Measurements from ENCODE around the gene TMED4.
"Not testable (repeated sequence)": the region's sequence is repeated elsewhere in the genome, so short reads cannot be mapped to it uniquely, and the experiment has no call there.

Gene TMED4

DNA sequence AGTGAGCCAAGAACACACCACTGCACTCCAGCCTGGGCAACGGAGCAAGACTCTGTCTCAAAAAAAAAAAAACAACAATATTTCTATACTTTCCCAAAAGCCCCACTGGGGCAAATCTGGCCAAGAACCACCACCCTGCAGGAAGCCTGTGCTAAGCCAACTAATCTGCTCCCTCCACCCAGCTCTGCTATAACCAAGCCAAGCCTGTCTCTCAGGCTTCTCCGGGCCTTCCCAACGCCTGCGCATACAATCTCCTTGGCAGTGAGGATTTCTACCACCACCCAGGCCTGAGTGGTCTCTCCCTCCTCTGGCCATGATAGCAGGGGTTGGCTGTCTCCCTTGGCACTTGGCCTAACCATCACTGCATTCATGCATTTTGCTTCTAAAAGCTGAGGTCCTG is 22.5 kb downstream of the TMED4 start:
- Histone ChIP-seq H3K4me2 (ENCODE audit: low read length) (no peak overlapping the region), H3K9me3 (ENCODE audit: insufficient read depth, low read length) (no peaks in the 10 kb centered on the region), H3K4me1 (ENCODE audit: low read length) (no peaks in the 10 kb centered on the region), H3K27ac (ENCODE audit: low read length) (no peak overlapping the region), H3K9ac (ENCODE audit: low read length) (no peak overlapping the region), H4K20me1 (ENCODE audit: insufficient read depth, low read length) (peaks cover 1% of the 10 kb centered on the region; the same call in 1 of the 2 replicates), H2AFZ (ENCODE audit: low read depth, low read length) (no peak overlapping the region), H3K27me3 (ENCODE audit: low read depth, low read length) (no peaks in the 10 kb centered on the region), H3K4me3 (ENCODE audit: low read length) (no peak overlapping the region), H3K79me2 (ENCODE audit: low read length) (no peaks in the 10 kb centered on the region), H3K36me3 (replicated peaks; ENCODE audit: low read depth, low read length) (peaks cover 10% of the 10 kb centered on the region)
- TF ChIP-seq, protein P1, sequence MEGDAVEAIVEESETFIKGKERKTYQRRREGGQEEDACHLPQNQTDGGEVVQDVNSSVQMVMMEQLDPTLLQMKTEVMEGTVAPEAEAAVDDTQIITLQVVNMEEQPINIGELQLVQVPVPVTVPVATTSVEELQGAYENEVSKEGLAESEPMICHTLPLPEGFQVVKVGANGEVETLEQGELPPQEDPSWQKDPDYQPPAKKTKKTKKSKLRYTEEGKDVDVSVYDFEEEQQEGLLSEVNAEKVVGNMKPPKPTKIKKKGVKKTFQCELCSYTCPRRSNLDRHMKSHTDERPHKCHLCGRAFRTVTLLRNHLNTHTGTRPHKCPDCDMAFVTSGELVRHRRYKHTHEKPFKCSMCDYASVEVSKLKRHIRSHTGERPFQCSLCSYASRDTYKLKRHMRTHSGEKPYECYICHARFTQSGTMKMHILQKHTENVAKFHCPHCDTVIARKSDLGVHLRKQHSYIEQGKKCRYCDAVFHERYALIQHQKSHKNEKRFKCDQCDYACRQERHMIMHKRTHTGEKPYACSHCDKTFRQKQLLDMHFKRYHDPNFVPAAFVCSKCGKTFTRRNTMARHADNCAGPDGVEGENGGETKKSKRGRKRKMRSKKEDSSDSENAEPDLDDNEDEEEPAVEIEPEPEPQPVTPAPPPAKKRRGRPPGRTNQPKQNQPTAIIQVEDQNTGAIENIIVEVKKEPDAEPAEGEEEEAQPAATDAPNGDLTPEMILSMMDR (IDR thresholded peaks at IDR 0.05; ENCODE audit: low read depth, low read length) = no peak
- no peak for TF ChIP-seq EZH2phosphoT487 (IDR thresholded peaks at IDR 0.05; ENCODE audit: low read depth)

DNA sequence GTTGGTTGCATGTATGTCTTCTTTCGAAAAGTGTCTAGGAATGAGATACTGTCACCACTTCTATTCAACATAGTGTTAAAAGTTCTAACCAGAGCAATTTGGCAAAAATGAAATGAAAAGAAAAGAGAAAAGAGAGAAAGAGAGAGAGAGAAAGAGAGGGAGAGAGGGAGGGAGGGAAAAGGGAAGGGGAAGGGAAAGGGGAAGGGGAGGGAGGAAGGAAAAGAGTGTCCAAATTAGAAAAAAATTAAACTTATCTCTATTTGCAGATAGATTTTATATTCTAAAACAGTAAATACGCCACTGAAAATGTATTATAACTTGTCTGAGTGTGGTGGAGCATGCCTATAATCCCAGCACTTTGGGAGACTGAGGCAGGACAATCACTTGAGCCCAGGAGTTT is 24.5 kb downstream of the TMED4 start:
- no peak overlapping the region for H2AFZ ChIP-seq (ENCODE audit: low read depth, low read length)
- no peaks in the 10 kb centered on the region for H3K9me3 ChIP-seq (ENCODE audit: insufficient read depth, low read length)
- no peaks in the 10 kb centered on the region for H3K27me3 ChIP-seq (ENCODE audit: low read depth, low read length)
- H3K4me2 ChIP-seq (ENCODE audit: low read length) = no peak overlapping the region
- no peaks in the 10 kb centered on the region for H3K4me1 ChIP-seq (ENCODE audit: low read length)
- no peak overlapping the region for H3K4me3 ChIP-seq (ENCODE audit: low read length)
- H3K27ac ChIP-seq (ENCODE audit: low read length) = no peak overlapping the region
- TF ChIP-seq EZH2phosphoT487 (IDR thresholded peaks at IDR 0.05; ENCODE audit: low read depth) = no peak
- TF ChIP-seq, protein P1 (IDR thresholded peaks at IDR 0.05; ENCODE audit: low read depth, low read length) = no peak
- no peaks in the 10 kb centered on the region for H3K36me3 ChIP-seq (replicated peaks; ENCODE audit: low read depth, low read length)
- no peaks in the 10 kb centered on the region for H3K79me2 ChIP-seq (ENCODE audit: low read length)
- H4K20me1 ChIP-seq (ENCODE audit: insufficient read depth, low read length) = no peaks in the 10 kb centered on the region; the same call in 1 of the 2 replicates
- no peak overlapping the region for H3K9ac ChIP-seq (ENCODE audit: low read length)

DNA sequence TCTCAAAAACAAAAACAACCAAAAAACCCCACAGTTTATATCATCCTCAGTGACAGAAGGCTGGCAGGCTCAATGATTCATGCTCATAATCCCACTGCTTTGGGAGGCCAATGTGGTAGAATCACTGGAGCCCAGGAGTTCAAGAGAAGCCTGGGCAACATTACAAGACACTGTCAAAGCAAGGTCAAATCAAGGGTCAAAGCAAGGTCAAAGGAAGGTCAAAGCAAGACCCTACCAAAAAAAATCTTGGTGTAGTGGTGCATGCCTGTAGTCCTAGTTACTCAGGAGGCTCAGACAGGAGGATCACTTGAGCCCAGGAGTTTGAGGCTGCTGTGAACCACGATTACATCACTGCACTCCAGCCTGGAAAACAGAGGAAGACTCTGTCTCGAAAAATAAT is 26.7 kb downstream of the TMED4 start:
- no peak overlapping the region for H3K4me2 ChIP-seq (ENCODE audit: low read length)
- H3K79me2 ChIP-seq (ENCODE audit: low read length) = no peaks in the 10 kb centered on the region
- no peak overlapping the region for H3K9ac ChIP-seq (ENCODE audit: low read length)
- H3K27ac ChIP-seq (ENCODE audit: low read length) = no peak overlapping the region
- H3K9me3 ChIP-seq (ENCODE audit: insufficient read depth, low read length) = no peaks in the 10 kb centered on the region
- H4K20me1 ChIP-seq (ENCODE audit: insufficient read depth, low read length) = no peaks in the 10 kb centered on the region
- no peaks in the 10 kb centered on the region for H3K4me1 ChIP-seq (ENCODE audit: low read length)
- H2AFZ ChIP-seq (ENCODE audit: low read depth, low read length) = no peak overlapping the region
- peaks cover 4% of the 10 kb centered on the region; the same call in 1 of the 2 replicates for H3K27me3 ChIP-seq (ENCODE audit: low read depth, low read length)
- no peaks in the 10 kb centered on the region for H3K36me3 ChIP-seq (replicated peaks; ENCODE audit: low read depth, low read length)
- no peak overlapping the region for H3K4me3 ChIP-seq (ENCODE audit: low read length)
- TF ChIP-seq, protein P1 (IDR thresholded peaks at IDR 0.05; ENCODE audit: low read depth, low read length) = no peak
- TF ChIP-seq EZH2phosphoT487 (IDR thresholded peaks at IDR 0.05; ENCODE audit: low read depth) = no peak

- not testable (repeated sequence) for H4K20me1 ChIP-seq (ENCODE audit: insufficient read depth, low read length); H2AFZ ChIP-seq (ENCODE audit: low read depth, low read length); H3K9ac ChIP-seq (ENCODE audit: low read length); H3K4me3 ChIP-seq (ENCODE audit: low read length); H3K9me3 ChIP-seq (ENCODE audit: insufficient read depth, low read length); H3K4me2 ChIP-seq (ENCODE audit: low read length); H3K27ac ChIP-seq (ENCODE audit: low read length); H3K79me2 ChIP-seq (ENCODE audit: low read length); H3K36me3 ChIP-seq (replicated peaks; ENCODE audit: low read depth, low read length); H3K4me1 ChIP-seq (ENCODE audit: low read length)
- peaks cover 28% of the 10 kb centered on the region for H3K27me3 ChIP-seq (ENCODE audit: low read depth, low read length)
These were observed 29.5 kb downstream of the TMED4 start for GRCh38 chr7:44552473-44553005.

Data from OCI-LY3 (cell line).